Measurements from ENCODE around the gene INTS6.

Gene INTS6

DNA sequence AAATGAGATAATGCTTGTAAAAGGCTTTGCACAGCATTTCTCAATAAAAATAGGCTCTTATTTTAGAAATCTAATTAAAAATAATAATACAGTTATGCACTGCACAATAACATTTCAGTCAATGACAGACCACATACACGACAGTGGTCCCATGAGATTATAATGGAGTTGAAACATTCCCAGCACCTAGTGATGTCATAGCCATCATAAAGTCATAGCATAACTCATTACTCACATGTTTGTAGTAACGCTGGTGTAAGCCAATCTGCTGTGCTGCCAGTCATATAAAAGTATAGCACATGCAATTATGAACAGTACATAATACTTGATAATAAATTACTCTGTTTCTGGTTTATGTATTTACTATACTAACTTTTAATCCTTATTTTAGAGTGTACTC is 126.1 kb downstream of the INTS6 start:
- Histone ChIP-seq H3K4me3 (ENCODE audit: low read depth, low read length) (no peak overlapping the region), H3K36me3 (replicated peaks) (no peaks in the 10 kb centered on the region), H3K27me3 (replicated peaks) (no peaks in the 10 kb centered on the region), H3K27ac (no peak overlapping the region)
- no peak for DNase-seq
- no peak for TF ChIP-seq CTCF (IDR thresholded peaks at IDR 0.05; ENCODE audit: low read depth, low read length, missing control alignments)
- in situ Hi-C loops (cut with HindIII; ENCODE audit: low pct_ligation_motif_present, low sequenced_read_pairs): no loop called here

- no peaks in the 10 kb centered on the region for H3K36me3 ChIP-seq (replicated peaks)
- in situ Hi-C loops (cut with HindIII; ENCODE audit: low pct_ligation_motif_present, low sequenced_read_pairs): no loop called here
- DNase-seq: no peak
- no peak for TF ChIP-seq CTCF (IDR thresholded peaks at IDR 0.05; ENCODE audit: low read depth, low read length, missing control alignments)
- H3K27me3 ChIP-seq (replicated peaks): no peaks in the 10 kb centered on the region
- H3K4me3 ChIP-seq (ENCODE audit: low read depth, low read length): no peak overlapping the region
- no peak overlapping the region for H3K27ac ChIP-seq
Measured at GRCh38 chr13:51325837-51326236, 127.0 kb downstream of the INTS6 start.

GRCh38 chr13:51324714-51325420 is 128.0 kb downstream of the INTS6 start:
- in situ Hi-C loops (cut with HindIII; ENCODE audit: low pct_ligation_motif_present, low sequenced_read_pairs): no loop called here
- H3K36me3 ChIP-seq (replicated peaks): no peaks in the 10 kb centered on the region
- H3K27ac ChIP-seq: no peak overlapping the region
- TF ChIP-seq CTCF (IDR thresholded peaks at IDR 0.05; ENCODE audit: low read depth, low read length, missing control alignments): no peak
- no peak for DNase-seq
- H3K27me3 ChIP-seq (replicated peaks): no peaks in the 10 kb centered on the region
- H3K4me3 ChIP-seq (ENCODE audit: low read depth, low read length): no peak overlapping the region

- no peak for TF ChIP-seq CTCF (IDR thresholded peaks at IDR 0.05; ENCODE audit: low read depth, low read length, missing control alignments)
- no peak for DNase-seq
- Histone ChIP-seq H3K4me3 (ENCODE audit: low read depth, low read length) (no peak overlapping the region), H3K27me3 (replicated peaks) (no peaks in the 10 kb centered on the region), H3K36me3 (replicated peaks) (no peaks in the 10 kb centered on the region), H3K27ac (no peak overlapping the region)
- in situ Hi-C loops (cut with HindIII; ENCODE audit: low pct_ligation_motif_present, low sequenced_read_pairs): no loop called here
Measured at GRCh38 chr13:51323824-51324511, 128.9 kb downstream of the INTS6 start.

DNA sequence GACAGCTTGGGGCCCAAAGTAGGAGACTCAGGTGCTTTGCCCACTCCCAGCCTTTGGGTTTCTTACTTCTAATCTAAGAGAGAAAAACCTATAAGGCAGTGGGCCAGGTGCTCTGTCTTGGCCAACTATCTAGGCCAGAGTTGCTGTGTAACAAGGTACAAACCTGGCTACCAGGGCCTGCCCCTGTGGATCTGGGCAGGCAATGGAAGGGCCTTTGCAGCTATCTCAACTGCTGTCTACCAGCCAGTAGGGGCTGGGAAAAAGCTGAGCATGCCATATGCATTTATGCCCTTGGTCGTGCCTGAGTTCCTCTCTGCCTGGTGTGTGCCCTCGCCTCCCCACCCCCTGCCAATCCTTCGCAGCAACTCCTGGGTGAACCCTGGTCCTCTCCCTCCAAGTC is 130.0 kb downstream of the INTS6 start:
- no peaks in the 10 kb centered on the region for H3K36me3 ChIP-seq (replicated peaks)
- in situ Hi-C loops (cut with HindIII; ENCODE audit: low pct_ligation_motif_present, low sequenced_read_pairs): no loop called here
- TF ChIP-seq CTCF (IDR thresholded peaks at IDR 0.05; ENCODE audit: low read depth, low read length, missing control alignments): no peak
- no peak overlapping the region for H3K27ac ChIP-seq
- DNase-seq: no peak
- H3K27me3 ChIP-seq (replicated peaks): no peaks in the 10 kb centered on the region
- no peak overlapping the region for H3K4me3 ChIP-seq (ENCODE audit: low read depth, low read length)

Measured in brain microvascular endothelial cell (primary cell).